IgD-negative memory B cell (primary cell): ENCODE measurements around the gene APOD. TPM values are rescaled to one million over a fixed set of nuclear protein-coding genes. Genes with fewer than 3 reads are reported as not detected.
"Not testable (repeated sequence)": the region's sequence is repeated elsewhere in the genome, so short reads cannot be mapped to it uniquely, and the experiment has no call there.

Experiments
- H3K27ac Mint-ChIP-seq, 3 donors: one replicate each; pipeline ENCODE4 v1.8.0; 2020 to 2022; ENCODE audit warnings: mild to moderate bottlenecking in 3 of 3, mixed read lengths in 3 of 3, moderate library complexity in 1 of 3
- H3K27me3 Mint-ChIP-seq: one replicate; pipeline ENCODE4 v1.8.0; 2021; ENCODE audit warnings: mixed read lengths
- H3K36me3 Mint-ChIP-seq: one replicate; pipeline ENCODE4 v1.8.0; 2020; ENCODE audit warnings: mild to moderate bottlenecking, mixed read lengths
- H3K4me1 Mint-ChIP-seq, 3 donors: one replicate each; pipeline ENCODE4 v1.8.0; 2020 to 2022; ENCODE audit warnings: mixed read lengths in 3 of 3, mild to moderate bottlenecking in 1 of 3
- H3K4me3 Mint-ChIP-seq, 4 donors: one replicate each; pipeline ENCODE4 v1.8.0; 2020 to 2022; ENCODE audit warnings: mild to moderate bottlenecking in 4 of 4, mixed read lengths in 4 of 4, moderate library complexity in 3 of 4
- H3K9me3 Mint-ChIP-seq, 3 donors: one replicate each; pipeline ENCODE4 v1.8.0; 2020 to 2021; ENCODE audit warnings: mixed read lengths in 3 of 3, mild to moderate bottlenecking in 1 of 3
- polyA plus RNA-seq: library from polyadenylated mRNA; unstranded; fragments of 300-500 nt; fragmentation: Illumina TruSeq; gene quantifications from one replicate; pipeline ENCODE4 v1.2.3, GENCODE V29; 2021

APOD gene
- polyA plus RNA-seq, 1 donor from 2014 or later: not detected

DNA sequence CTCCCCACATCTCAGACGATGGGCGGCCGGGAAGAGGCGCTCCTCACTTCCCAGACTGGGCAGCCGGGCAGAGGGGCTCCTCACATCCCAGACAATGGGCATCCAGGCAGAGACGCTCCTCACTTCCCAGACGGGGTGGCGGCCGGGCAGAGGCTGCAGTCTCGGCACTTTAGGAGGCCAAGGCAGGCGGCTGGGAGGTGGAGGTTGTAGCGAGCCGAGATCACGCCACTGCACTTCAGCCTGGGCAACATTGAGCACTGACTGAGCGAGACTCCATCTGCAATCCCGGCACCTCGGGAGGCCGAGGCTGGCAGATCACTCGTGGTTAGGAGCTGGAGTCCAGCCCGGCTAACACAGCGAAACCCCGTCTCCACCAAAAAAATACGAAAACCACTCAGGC, 16.2 kb upstream of the APOD start:
- H3K4me1 Mint-ChIP-seq, H3K9me3 Mint-ChIP-seq, H3K36me3 Mint-ChIP-seq, H3K4me3 Mint-ChIP-seq, H3K27ac Mint-ChIP-seq, H3K27me3 Mint-ChIP-seq: not testable (repeated sequence)

DNA sequence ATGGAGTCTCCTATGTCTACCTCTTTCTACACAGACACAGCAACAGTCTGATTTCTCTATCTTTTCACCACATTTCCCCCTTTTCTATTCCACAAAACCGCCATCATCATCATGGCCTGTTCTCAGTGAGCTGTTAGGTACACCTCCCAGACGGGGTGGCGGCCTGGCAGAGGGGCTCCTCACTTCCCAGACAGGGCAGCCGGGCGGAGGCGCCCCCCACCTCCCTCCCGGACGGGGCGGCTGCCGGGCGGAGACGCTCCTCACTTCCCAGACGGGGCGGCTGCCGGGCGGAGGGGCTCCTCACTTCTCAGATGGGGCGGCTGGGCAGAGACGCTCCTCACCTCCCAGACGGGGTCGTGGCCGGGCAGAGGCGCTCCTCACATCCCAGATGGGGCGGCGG, 15.8 kb upstream of the APOD start:
- not testable (repeated sequence) for H3K4me1 Mint-ChIP-seq, H3K36me3 Mint-ChIP-seq, H3K27ac Mint-ChIP-seq, H3K27me3 Mint-ChIP-seq, H3K9me3 Mint-ChIP-seq, H3K4me3 Mint-ChIP-seq

- no peak overlapping the region for H3K4me3 Mint-ChIP-seq
- H3K36me3 Mint-ChIP-seq: no peaks in the 10 kb centered on the region
- H3K27ac Mint-ChIP-seq: no peak overlapping the region
- H3K4me1 Mint-ChIP-seq: peaks cover 0 to 8% (median 6%) of the 10 kb centered on the region in 3 donors
- peaks cover 2% of the 10 kb centered on the region for H3K27me3 Mint-ChIP-seq
- H3K9me3 Mint-ChIP-seq: no peaks in the 10 kb centered on the region
These were observed 14.1 kb upstream of the APOD start for GRCh38 chr3:195597848-195598247.

DNA sequence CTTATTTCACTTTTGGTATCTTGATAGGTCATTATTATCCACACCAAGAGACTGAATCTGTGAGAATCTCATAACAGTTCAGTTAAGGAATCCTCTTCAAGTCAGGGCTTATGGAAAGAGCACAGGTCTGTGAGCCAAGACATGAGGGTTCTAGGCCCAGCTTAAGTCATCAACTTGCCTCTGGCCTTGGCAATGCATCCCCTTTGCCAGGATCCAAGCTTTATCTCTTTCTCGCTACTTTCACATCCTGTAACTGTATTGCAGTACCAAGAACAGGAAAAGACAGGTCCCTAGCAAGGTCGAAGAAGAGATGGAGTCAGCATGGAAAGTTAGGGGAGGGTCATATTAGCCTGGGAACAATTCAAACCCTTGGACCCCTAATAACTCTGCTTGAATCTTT, 13.5 kb upstream of the APOD start:
- Mint-ChIP-seq H3K36me3 (no peaks in the 10 kb centered on the region), H3K27ac (no peak overlapping the region), H3K9me3 (no peaks in the 10 kb centered on the region), H3K4me1 (peaks cover 0 to 8% (median 6%) of the 10 kb centered on the region in 3 donors), H3K4me3 (no peak overlapping the region), H3K27me3 (peaks cover 2% of the 10 kb centered on the region)

DNA sequence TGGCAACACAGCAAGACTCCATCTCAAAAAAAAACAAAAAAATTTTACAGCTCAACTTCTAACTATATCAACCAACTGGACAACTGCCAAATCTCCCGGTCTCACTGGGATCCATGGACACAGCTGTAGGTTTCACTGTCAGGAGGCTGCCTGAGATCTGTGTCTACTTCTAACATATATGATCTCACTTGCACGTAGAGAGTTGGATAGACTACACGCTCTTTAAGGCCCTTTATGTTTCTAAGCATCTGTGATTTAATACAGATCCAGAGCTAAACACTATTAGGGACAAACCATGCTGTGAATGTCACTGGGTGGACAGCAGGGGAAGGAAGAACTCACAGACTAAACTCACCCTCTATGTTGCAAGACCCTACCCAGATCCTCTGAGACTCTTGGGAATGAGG, 13.0 kb upstream of the APOD start:
- Mint-ChIP-seq H3K27me3 (peaks cover 2% of the 10 kb centered on the region), H3K27ac (no peak overlapping the region), H3K9me3 (no peaks in the 10 kb centered on the region), H3K36me3 (no peaks in the 10 kb centered on the region), H3K4me3 (no peak overlapping the region), H3K4me1 (peaks cover 0 to 8% (median 6%) of the 10 kb centered on the region in 3 donors)

DNA sequence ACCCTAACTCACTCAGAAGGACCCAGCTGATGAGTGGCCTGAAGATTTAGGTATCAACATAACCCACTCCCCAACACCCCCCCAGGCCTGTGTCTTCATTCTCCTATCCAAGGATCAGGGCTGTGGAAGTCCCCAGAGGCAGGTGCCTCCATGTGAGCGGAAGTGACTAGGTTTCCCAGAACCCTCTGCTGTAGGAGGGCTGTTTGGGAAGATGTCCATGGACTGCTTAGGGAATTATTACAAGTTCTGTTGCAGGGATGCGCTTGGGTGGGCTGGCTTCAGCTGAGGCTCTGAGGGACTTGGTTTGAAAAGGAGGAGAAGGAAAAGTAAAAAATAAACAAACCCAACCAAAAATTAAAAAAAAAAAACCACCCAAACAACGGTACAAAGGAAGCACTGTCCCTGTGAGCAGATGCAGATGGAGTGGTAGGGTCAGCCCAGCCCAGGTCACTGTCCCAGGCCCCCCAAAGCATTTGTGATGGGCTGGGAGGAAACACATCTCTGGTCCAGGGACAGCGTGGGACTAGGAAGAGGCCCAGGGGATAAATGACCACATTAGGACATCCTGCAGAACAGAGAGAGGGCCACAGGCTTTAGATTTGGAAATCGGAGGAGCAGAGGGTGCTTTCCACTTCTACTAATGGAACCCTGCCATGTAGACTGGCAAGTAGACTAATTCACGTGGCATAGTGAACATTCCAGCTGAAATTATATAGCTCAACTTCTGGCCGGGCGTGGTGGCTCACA, 12.2 kb upstream of the APOD start:
- Mint-ChIP-seq H3K36me3 (no peaks in the 10 kb centered on the region), H3K4me1 (peaks cover 0 to 8% (median 6%) of the 10 kb centered on the region in 3 donors), H3K4me3 (no peak overlapping the region), H3K27me3 (peaks cover 2% of the 10 kb centered on the region), H3K27ac (no peak overlapping the region), H3K9me3 (no peaks in the 10 kb centered on the region)

DNA sequence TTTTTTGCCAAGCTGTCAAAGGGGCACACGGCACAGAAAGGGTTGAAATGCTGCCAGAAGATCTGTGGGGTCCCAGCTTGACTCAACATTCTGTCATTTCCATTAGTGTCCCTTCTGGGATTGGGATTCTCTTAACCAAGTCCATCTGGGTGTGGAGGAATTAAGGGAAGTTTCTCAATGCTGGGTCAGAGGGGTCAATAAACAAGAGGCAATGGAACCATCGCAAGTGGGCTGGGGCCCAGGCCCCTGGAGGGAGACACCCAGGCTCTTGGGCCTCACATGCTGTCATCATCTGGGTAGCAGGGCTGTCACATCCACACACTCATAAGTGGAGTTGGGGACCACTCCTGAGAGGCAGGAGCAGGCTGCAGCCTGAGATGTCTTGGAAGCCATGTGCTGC, 8.1 kb upstream of the APOD start:
- H3K27ac Mint-ChIP-seq: no peak overlapping the region
- peaks cover 2% of the 10 kb centered on the region for H3K27me3 Mint-ChIP-seq
- no peaks in the 10 kb centered on the region for H3K4me1 Mint-ChIP-seq
- no peaks in the 10 kb centered on the region for H3K9me3 Mint-ChIP-seq
- no peak overlapping the region for H3K4me3 Mint-ChIP-seq
- no peaks in the 10 kb centered on the region for H3K36me3 Mint-ChIP-seq

- Mint-ChIP-seq H3K36me3 (no peaks in the 10 kb centered on the region), H3K27ac (no peak overlapping the region), H3K27me3 (peaks cover 2% of the 10 kb centered on the region), H3K4me1 (no peaks in the 10 kb centered on the region), H3K4me3 (no peak overlapping the region), H3K9me3 (no peaks in the 10 kb centered on the region)
These were observed 7.5 kb upstream of the APOD start for GRCh38 chr3:195591220-195591619.

GRCh38 chr3:195590381-195590780, 6.6 kb upstream of the APOD start:
- H3K4me3 Mint-ChIP-seq, H3K36me3 Mint-ChIP-seq, H3K9me3 Mint-ChIP-seq, H3K4me1 Mint-ChIP-seq, H3K27ac Mint-ChIP-seq, H3K27me3 Mint-ChIP-seq: not testable (repeated sequence)

DNA sequence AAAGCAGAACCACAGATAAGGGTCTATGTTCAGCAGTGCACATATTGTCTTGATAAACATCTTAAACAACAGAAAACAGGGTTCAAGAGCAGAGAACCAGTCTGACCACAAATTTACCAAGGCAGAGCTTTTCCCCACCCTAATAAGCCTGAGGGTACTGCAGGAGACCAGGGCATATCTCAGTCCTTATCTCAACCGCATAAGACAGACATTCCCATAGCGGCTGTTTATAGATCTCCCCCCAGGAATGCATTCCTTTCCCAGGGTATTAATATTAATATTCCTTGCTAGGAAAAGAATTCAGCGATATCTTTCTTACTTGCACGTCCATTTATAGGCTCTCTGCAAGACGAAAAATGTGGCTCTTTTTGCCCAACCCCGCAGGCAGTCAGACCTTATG, 6.1 kb upstream of the APOD start:
- H3K27ac Mint-ChIP-seq, H3K27me3 Mint-ChIP-seq, H3K4me3 Mint-ChIP-seq, H3K9me3 Mint-ChIP-seq, H3K4me1 Mint-ChIP-seq, H3K36me3 Mint-ChIP-seq: not testable (repeated sequence)

GRCh38 chr3:195587824-195588223, 4.1 kb upstream of the APOD start:
- Mint-ChIP-seq H3K36me3 (no peaks in the 10 kb centered on the region), H3K27ac (no peak overlapping the region), H3K4me3 (no peak overlapping the region), H3K4me1 (no peaks in the 10 kb centered on the region), H3K27me3 (no peaks in the 10 kb centered on the region), H3K9me3 (no peaks in the 10 kb centered on the region)

- no peaks in the 10 kb centered on the region for H3K4me1 Mint-ChIP-seq
- no peaks in the 10 kb centered on the region for H3K36me3 Mint-ChIP-seq
- H3K4me3 Mint-ChIP-seq: no peak overlapping the region
- no peaks in the 10 kb centered on the region for H3K27me3 Mint-ChIP-seq
- no peak overlapping the region for H3K27ac Mint-ChIP-seq
- H3K9me3 Mint-ChIP-seq: no peaks in the 10 kb centered on the region
These were observed 3.7 kb upstream of the APOD start for GRCh38 chr3:195587406-195587805.

GRCh38 chr3:195584543-195584870, 767 bp upstream of the APOD start:
- no peaks in the 10 kb centered on the region for H3K27me3 Mint-ChIP-seq
- H3K9me3 Mint-ChIP-seq: no peaks in the 10 kb centered on the region
- no peak overlapping the region for H3K27ac Mint-ChIP-seq
- no peaks in the 10 kb centered on the region for H3K4me1 Mint-ChIP-seq
- no peaks in the 10 kb centered on the region for H3K36me3 Mint-ChIP-seq
- no peak overlapping the region for H3K4me3 Mint-ChIP-seq

DNA sequence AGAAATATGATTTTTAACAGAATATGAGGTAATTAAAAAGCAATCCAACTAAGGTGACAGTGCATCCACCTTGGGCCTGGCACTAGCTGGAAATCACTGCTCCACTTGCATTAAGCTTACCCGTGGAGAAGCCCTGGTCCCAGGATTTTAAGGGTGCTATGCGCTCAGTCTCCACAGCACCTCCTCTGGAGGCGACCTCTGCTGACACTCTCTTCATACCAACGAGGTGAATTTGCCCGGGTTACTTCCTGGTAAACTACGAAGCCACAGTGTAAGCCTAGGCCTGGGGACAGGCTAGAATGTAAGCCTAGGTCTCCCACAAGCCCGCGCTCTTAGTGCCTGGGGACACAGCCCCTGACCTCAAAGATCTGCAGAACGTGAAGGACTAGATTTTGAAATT, 793 bp downstream of the APOD start:
- Mint-ChIP-seq H3K9me3 (no peaks in the 10 kb centered on the region), H3K36me3 (no peaks in the 10 kb centered on the region), H3K27ac (no peak overlapping the region), H3K4me3 (no peak overlapping the region), H3K27me3 (no peaks in the 10 kb centered on the region), H3K4me1 (no peaks in the 10 kb centered on the region)

- Mint-ChIP-seq H3K9me3 (no peaks in the 10 kb centered on the region), H3K4me1 (no peaks in the 10 kb centered on the region)
These were observed 2.8 kb downstream of the APOD start for GRCh38 chr3:195580744-195581443.

DNA sequence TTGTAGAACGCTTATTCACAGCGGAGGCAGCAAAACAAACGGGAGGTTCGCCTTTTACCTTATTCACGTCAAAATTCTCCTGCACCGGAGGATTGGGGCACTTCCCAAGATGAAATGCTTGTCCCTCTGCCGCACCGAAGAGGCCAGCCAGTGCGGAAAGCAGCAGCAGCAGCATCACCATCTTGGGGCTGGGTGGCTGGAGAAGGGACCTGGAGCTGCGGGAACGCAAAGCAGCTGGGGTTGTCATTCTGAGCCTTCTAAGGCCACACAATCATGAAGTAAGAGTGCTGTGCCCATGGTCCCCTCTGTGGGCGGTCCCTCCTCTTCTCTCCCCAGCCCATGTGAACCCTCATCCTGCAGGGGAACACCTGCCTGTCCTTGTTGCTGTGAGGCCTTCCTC, 4.5 kb downstream of the APOD start:
- H3K9me3 Mint-ChIP-seq: no peaks in the 10 kb centered on the region
- H3K27me3 Mint-ChIP-seq: no peaks in the 10 kb centered on the region
- no peaks in the 10 kb centered on the region for H3K4me1 Mint-ChIP-seq
- no peak overlapping the region for H3K27ac Mint-ChIP-seq
- no peak overlapping the region for H3K4me3 Mint-ChIP-seq
- no peaks in the 10 kb centered on the region for H3K36me3 Mint-ChIP-seq

More at GRCh38 chr3:195580744-195581443, 2.8 kb downstream of the APOD start:
- Mint-ChIP-seq H3K4me3 (no peak overlapping the region), H3K27me3 (no peaks in the 10 kb centered on the region), H3K27ac (peak overlapping the region in 1 of 3 donors; percentile 25), H3K36me3 (no peaks in the 10 kb centered on the region)
